KOPT-K1 (cell line): ENCODE measurements around the gene SASH1.
"Not testable (repeated sequence)": the region's sequence is repeated elsewhere in the genome, so short reads cannot be mapped to it uniquely, and the experiment has no call there.

Experiments
- H3K27ac ChIP-seq: fragments of 200-600 bp; sonication (generic); 2 replicates; pipeline ENCODE4 v1.5.1; 2016; ENCODE audit warnings: antibody characterized with exemption, mild to moderate bottlenecking, low read depth, low read length; ENCODE audit not compliant: poor library complexity, severe bottlenecking
- H3K36me3 ChIP-seq: fragments of 200-600 bp; sonication (generic); 2 replicates; pipeline ENCODE4 v1.5.1; 2017; ENCODE audit warnings: antibody characterized with exemption, mild to moderate bottlenecking, low read length, moderate library complexity; ENCODE audit not compliant: insufficient read depth
- H3K9me3 ChIP-seq: fragments of 200-600 bp; sonication (generic); 2 replicates; pipeline ENCODE4 v1.5.1; 2017; ENCODE audit warnings: antibody characterized with exemption, low read length, mild to moderate bottlenecking; ENCODE audit not compliant: insufficient read depth, poor library complexity, severe bottlenecking

The SASH1 gene

GRCh38 chr6:148565321-148565926 is 222.8 kb downstream of the SASH1 start:
- Histone ChIP-seq H3K9me3 (no peaks in the 10 kb centered on the region), H3K27ac (no peak overlapping the region), H3K36me3 (no peaks in the 10 kb centered on the region)

DNA sequence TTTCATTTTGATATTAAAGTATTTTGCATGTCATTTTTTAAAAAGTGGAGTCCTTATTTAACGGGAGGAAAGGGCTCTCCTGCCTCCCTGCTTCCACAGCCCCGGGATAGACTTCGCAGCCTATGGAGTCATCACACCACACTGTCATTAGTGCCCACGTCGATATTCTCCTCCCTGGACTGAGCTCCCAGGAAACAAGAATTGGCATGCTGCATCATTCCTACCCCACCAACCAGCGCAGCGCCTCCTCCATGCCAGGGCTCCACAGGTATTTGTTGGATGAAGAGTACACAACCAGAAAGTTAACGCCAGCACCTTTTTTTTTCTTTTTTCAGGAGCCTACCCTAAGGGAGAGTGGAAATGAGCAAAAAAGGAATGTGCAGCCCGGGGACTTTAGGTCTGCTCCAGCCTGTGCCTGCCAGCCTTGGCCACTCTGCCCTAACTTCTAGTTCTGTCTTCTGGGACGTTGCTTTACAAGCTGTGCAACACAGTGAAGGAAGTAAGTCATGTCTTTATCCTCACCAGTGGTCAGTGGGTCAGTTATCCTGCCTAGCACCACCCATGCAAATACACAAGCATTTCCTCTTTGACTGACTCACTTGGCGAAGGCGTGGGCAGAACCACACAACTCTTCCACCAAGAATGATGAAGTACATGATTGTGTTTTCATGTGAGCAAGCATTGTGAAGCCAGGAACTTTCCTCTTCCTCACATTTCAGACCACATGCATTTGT is 223.5 kb downstream of the SASH1 start:
- no peaks in the 10 kb centered on the region for H3K36me3 ChIP-seq
- no peak overlapping the region for H3K27ac ChIP-seq

DNA sequence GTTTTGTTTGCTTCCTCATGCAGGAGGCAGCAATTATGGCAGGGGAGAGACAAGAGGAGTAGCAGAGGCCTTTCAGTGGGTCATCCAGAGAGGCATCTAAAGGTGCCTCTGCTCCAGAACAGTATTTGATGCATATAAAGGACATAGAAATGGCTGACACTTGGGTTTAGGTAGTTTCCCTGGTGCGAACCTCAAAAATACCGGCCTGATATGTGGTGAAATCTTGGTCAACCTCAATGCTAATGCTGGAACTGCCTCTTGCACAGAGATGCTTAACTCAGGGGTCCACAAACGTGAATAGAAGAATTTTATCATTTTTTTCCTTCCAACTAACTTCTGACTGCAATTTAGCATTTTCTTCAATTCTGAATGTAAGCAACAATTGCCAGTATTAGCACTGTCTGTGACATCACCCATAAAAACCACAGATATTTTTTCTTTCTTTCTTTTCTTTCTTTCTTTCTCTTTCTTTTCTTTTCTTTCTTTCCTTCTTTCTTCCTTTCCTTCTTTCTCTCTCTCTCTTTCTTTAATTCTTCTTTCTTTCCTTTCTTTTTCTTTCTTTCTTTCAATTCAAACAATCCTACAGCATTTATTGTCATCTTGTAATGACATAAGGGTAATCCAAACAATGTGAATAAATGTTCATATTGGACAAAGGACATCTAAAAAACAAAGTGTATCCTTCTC is 224.2 kb downstream of the SASH1 start:
- Histone ChIP-seq H3K9me3 (no peaks in the 10 kb centered on the region), H3K27ac (no peak overlapping the region)

More for the DNA sequence above, 223.5 kb downstream of the SASH1 start:
- H3K9me3 ChIP-seq: no peaks in the 10 kb centered on the region

DNA sequence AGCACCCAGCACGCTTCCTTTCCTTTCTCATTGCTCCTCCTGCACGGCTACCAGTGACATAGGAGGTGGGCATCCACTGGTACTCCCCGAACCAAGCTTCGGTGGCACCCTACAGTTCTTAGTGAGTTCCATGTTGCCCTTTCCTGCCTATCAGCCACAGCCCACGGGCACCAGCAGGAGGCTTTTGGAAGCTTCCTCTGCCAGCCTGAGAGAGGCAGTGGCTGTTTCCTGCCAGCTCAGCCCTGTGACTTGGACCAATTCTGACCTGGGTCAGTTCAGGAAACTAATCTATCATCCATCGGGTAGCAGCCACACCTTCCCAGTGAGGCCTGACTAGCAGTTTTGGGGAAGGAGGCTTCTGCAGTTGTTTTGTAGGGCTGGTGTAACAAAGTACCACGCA is 227.8 kb downstream of the SASH1 start:
- Histone ChIP-seq H3K27ac (no peak overlapping the region), H3K36me3 (no peaks in the 10 kb centered on the region), H3K9me3 (no peaks in the 10 kb centered on the region)

More for the DNA sequence above, 224.2 kb downstream of the SASH1 start:
- no peaks in the 10 kb centered on the region for H3K36me3 ChIP-seq

- Histone ChIP-seq H3K36me3 (no peaks in the 10 kb centered on the region), H3K9me3 (no peaks in the 10 kb centered on the region), H3K27ac (no peak overlapping the region)
These were observed 230.2 kb downstream of the SASH1 start for GRCh38 chr6:148572676-148573335.

GRCh38 chr6:148573922-148574321 is 231.3 kb downstream of the SASH1 start:
- H3K9me3 ChIP-seq: no peaks in the 10 kb centered on the region
- no peak overlapping the region for H3K27ac ChIP-seq
- no peaks in the 10 kb centered on the region for H3K36me3 ChIP-seq

- Histone ChIP-seq H3K36me3 (no peaks in the 10 kb centered on the region), H3K9me3 (no peaks in the 10 kb centered on the region), H3K27ac (no peak overlapping the region)
These were observed 235.2 kb downstream of the SASH1 start for GRCh38 chr6:148577687-148578488.

GRCh38 chr6:148578489-148578814 is 235.8 kb downstream of the SASH1 start:
- Histone ChIP-seq H3K27ac (no peak overlapping the region), H3K9me3 (no peaks in the 10 kb centered on the region), H3K36me3 (no peaks in the 10 kb centered on the region)

GRCh38 chr6:148578837-148579565 is 236.4 kb downstream of the SASH1 start:
- Histone ChIP-seq H3K27ac (no peak overlapping the region), H3K36me3 (no peaks in the 10 kb centered on the region), H3K9me3 (no peaks in the 10 kb centered on the region)

DNA sequence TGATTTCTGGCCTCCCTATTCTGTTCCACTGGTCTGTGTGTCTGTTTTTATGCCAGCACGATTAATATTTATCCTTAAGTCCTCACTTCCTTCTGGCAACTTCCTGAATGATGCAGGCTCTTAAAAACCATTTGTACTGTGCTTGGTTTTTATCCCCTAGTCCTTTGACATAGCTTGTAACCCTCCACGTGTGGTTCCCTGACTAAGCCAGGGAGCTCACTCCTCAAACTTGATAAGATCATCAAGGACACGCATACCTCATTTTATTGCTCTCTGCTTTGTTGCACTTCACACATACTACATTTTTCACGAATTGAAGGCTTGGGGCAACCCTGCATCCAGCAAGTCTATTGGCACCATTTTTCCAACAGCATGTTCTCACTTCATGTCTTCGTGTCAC is 237.8 kb downstream of the SASH1 start:
- H3K9me3 ChIP-seq: no peaks in the 10 kb centered on the region
- no peaks in the 10 kb centered on the region for H3K36me3 ChIP-seq
- no peak overlapping the region for H3K27ac ChIP-seq

- Histone ChIP-seq H3K9me3 (no peaks in the 10 kb centered on the region), H3K27ac (no peak overlapping the region), H3K36me3 (no peaks in the 10 kb centered on the region)
These were observed 241.0 kb downstream of the SASH1 start for GRCh38 chr6:148583631-148584030.

DNA sequence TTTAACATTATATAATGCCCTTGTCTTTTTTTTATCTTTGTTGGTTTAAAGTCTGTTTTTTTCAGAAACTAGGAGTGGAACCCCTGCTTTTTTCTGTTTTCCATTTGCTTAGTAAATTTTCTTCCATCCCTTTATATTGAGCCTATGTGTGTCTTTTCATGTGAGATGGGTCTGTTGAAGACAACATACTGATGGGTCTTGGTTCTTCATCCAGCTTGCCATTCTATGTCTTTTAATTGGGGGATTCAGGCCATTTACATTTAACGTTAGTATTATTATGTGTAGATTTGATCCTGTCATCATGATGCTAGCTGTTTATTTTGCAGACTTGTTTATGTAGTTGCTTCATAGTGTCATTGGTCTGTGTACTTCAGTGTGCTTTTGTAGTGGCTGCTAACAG is 243.0 kb downstream of the SASH1 start:
- not testable (repeated sequence) for H3K9me3 ChIP-seq, H3K36me3 ChIP-seq, H3K27ac ChIP-seq

DNA sequence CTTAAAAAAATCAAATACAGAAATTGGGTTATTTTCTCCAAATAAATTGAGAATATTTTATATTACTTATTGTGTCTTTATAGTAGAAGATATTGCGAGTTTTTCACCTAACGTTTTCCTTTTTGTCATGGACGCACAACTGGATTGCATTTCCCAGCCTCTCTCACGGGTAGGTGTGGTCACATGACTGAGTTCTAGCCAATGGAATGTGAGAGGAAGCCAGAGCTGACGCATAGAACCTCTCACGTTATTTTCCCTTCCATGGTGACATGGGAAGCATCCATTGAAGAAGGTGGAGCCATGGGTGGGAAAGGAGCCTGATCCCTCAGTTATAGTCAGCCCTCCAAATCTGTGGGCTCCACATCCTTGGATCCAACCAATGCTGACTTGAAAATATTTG is 248.2 kb downstream of the SASH1 start:
- Histone ChIP-seq H3K9me3 (no peaks in the 10 kb centered on the region), H3K36me3 (no peaks in the 10 kb centered on the region), H3K27ac (no peak overlapping the region)

GRCh38 chr6:148591656-148592055 is 249.0 kb downstream of the SASH1 start:
- Histone ChIP-seq H3K36me3 (no peaks in the 10 kb centered on the region), H3K27ac (no peak overlapping the region), H3K9me3 (no peaks in the 10 kb centered on the region)
